ENCODE results near the gene OR4D11.

OR4D11 gene

DNA sequence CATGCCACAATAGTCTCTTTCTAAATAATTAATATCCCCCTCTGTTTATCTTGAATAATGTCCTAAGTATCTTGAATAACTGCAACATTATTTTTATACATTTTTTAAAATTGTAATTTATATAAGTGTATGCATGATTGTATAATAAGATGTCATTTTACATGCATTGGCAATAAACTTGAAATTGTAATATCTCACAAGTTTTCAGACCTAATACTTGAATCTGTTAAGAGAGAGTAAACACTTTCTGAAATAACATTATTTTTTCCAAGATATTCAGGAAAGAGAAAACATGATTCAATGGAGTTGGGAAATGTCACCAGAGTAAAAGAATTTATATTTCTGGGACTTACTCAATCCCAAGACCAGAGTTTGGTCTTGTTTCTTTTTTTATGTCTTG, at the start of gene OR4D11:
Gene OR4D11 (plus strand): TSS at position 301 of the 400 bp plus-strand sequence. CDS start 0 bp downstream, at position 301.
- TF ChIP-seq, protein P1, sequence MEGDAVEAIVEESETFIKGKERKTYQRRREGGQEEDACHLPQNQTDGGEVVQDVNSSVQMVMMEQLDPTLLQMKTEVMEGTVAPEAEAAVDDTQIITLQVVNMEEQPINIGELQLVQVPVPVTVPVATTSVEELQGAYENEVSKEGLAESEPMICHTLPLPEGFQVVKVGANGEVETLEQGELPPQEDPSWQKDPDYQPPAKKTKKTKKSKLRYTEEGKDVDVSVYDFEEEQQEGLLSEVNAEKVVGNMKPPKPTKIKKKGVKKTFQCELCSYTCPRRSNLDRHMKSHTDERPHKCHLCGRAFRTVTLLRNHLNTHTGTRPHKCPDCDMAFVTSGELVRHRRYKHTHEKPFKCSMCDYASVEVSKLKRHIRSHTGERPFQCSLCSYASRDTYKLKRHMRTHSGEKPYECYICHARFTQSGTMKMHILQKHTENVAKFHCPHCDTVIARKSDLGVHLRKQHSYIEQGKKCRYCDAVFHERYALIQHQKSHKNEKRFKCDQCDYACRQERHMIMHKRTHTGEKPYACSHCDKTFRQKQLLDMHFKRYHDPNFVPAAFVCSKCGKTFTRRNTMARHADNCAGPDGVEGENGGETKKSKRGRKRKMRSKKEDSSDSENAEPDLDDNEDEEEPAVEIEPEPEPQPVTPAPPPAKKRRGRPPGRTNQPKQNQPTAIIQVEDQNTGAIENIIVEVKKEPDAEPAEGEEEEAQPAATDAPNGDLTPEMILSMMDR (IDR thresholded peaks at IDR 0.05; ENCODE audit: extremely low read depth, missing control alignments), result no peak
- DNase-seq (ENCODE audit: low spot score), result no peak

DNA sequence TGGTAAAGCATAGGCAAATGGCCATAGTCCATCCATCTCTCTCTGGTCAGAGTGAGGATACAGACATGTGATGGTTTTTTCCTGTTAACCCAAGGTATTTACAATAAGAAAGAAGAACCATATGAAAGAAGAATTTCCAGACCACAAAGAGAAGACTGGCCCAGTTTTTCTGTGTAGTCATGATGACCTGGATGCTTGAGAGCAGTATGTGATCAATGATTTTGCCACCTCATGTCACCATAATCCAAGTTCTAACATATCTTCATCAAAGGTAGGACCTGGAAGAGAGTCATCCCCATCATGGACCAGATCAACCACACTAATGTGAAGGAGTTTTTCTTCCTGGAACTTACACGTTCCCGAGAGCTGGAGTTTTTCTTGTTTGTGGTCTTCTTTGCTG, 46.7 kb upstream of the OR4D11 start, which contains the start of gene OR4D6:
Gene OR4D6 (plus strand): TSS at position 301 of the 400 bp plus-strand sequence. CDS start 0 bp downstream, at position 301.
- TF ChIP-seq, protein P1 (IDR thresholded peaks at IDR 0.05; ENCODE audit: extremely low read depth, missing control alignments), result no peak
- DNase-seq (ENCODE audit: low spot score), result no peak

- no peak for DNase-seq (ENCODE audit: low spot score)
- TF ChIP-seq, protein P1 (IDR thresholded peaks at IDR 0.05; ENCODE audit: extremely low read depth, missing control alignments), result no peak
Measured at GRCh38 chr11:59459916-59460315, 43.5 kb upstream of the OR4D11 start.

- DNase-seq (ENCODE audit: low spot score), result no peak
- TF ChIP-seq, protein P1 (IDR thresholded peaks at IDR 0.05; ENCODE audit: extremely low read depth, missing control alignments), result no peak
Measured at GRCh38 chr11:59463190-59463641, 40.2 kb upstream of the OR4D11 start.

DNA sequence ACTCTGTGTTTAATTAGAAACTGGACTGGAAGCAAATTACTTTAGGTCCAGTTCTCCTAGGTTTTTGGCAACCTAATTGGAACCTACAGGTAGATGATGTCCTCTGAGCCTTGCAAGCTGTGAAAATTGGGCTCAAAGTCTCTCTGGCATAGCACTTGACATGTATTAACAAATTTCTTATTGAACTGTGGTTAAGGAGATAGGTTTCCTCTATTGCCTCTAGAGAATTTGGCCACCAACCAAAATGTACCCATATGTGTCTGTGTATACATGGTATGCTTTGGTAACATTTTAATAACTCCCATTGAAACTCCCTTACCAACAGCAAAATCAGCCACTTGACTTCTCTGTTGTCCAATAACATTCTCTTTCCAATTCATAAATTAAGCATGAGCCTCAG, 30.4 kb upstream of the OR4D11 start, which contains the start of gene OR4D10:
Gene OR4D10 (plus strand): TSS at position 301 of the 400 bp plus-strand sequence. CDS start 4,115 bp downstream, outside the sequence.
- DNase-seq (ENCODE audit: low spot score), result no peak
- TF ChIP-seq, protein P1 (IDR thresholded peaks at IDR 0.05; ENCODE audit: extremely low read depth, missing control alignments), result no peak

DNA sequence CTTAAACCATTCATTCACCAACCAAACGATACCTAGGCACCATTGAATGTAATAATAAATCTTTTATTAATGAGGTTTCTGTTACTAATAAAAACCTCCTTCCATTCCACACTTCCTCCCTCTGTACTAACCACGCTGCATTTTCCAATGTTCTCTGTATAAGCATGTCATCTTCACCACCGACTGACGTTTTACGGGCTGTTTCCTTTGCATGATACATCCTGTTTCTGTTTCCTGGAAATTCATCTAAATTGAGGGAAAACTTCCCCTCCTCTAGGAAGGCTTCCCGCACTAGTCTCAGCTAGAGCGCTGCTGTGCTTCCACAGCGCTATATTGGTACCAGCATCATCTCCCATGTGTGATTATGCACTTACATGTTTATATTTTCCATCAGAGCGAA, 28.2 kb upstream of the OR4D11 start:
- TF ChIP-seq, protein P1 (IDR thresholded peaks at IDR 0.05; ENCODE audit: extremely low read depth, missing control alignments), result no peak
- no peak for DNase-seq (ENCODE audit: low spot score)

- TF ChIP-seq, protein P1 (IDR thresholded peaks at IDR 0.05; ENCODE audit: extremely low read depth, missing control alignments), result no peak
- DNase-seq (ENCODE audit: low spot score), result no peak
Measured at GRCh38 chr11:59479906-59480305, 23.5 kb upstream of the OR4D11 start.

Measured in GM20000 (cell line).